Panc1 (cell line): Measurements from ENCODE around the gene CHCHD6. TPM values are rescaled to one million over a fixed set of nuclear protein-coding genes. Genes with fewer than 3 reads are reported as not detected.

Source experiments
- ATAC-seq: fragments of 200-7000 bp; cut with Tn5 transposase; 2 replicates; pipeline ENCODE4 v1.9.1; 2020; ENCODE audit warnings: mild to moderate bottlenecking, moderate library complexity
- BruUV-seq: library from RNA; stranded (reverse); fragments of 400-500 nt; replicated peaks from 2 replicates; lab custom pipeline; 2021; lab: Mats Ljungman, UMichigan
- CTCF ChIA-PET: fragments of 300-600 bp; sonication (Branson Sonifier 250); formaldehyde crosslinking; loops from one replicate; lab custom pipeline; 2022; ENCODE audit warnings: antibody characterized with exemption; lab: Charles Lee
- POLR2A ChIA-PET: fragments of 300-600 bp; sonication (Branson Sonifier 250); formaldehyde crosslinking; loops from one replicate; lab custom pipeline; 2022; ENCODE audit warnings: antibody characterized with exemption; lab: Charles Lee
- DNase-seq: peaks from one replicate; pipeline ENCODE4 v3.0.0-alpha.2; 2010; ENCODE audit warnings: low read depth, low spot score
- H3K27ac ChIP-seq: 2 replicates; pipeline ENCODE4 v1.5.1; 2011; ENCODE audit warnings: mild to moderate bottlenecking, low read length, inconsistent platforms
- H3K27me3 ChIP-seq: fragments of 200-500 bp; sonication (Bioruptor generic); 2 replicates; pipeline ENCODE4 v1.6.0; 2014; ENCODE audit warnings: low read length, inconsistent platforms; ENCODE audit not compliant: control insufficient read depth, insufficient read depth
- H3K36me3 ChIP-seq: fragments of 200-500 bp; sonication (Bioruptor generic); 2 replicates; pipeline ENCODE4 v1.5.1; 2014; ENCODE audit warnings: inconsistent platforms, mild to moderate bottlenecking, low read length, moderate library complexity; ENCODE audit not compliant: control insufficient read depth, insufficient read depth
- H3K4me1 ChIP-seq: 2 replicates; pipeline ENCODE4 v1.5.1; 2011; ENCODE audit warnings: inconsistent platforms, mild to moderate bottlenecking, low read length, moderate library complexity; ENCODE audit not compliant: control insufficient read depth, insufficient read depth
- H3K4me3 ChIP-seq, 2 experiments: 2 replicates each; pipeline ENCODE4 v1.5.1; 2011 to 2012; ENCODE audit warnings: low read depth in 2 of 2, low read length in 2 of 2, mild to moderate bottlenecking in 2 of 2, inconsistent platforms in 1 of 2, moderate library complexity in 1 of 2
- H3K9me3 ChIP-seq: fragments of 200-500 bp; sonication (Bioruptor generic); 2 replicates; pipeline ENCODE4 v1.5.1; 2014; ENCODE audit warnings: low read depth, mild to moderate bottlenecking, inconsistent platforms, low read length, moderate library complexity; ENCODE audit not compliant: control insufficient read depth, insufficient read depth
- POLR2AphosphoS5 ChIP-seq: IDR thresholded peaks from 2 replicates; pipeline ENCODE4 v1.6.1; 2012; ENCODE audit warnings: mild to moderate bottlenecking, low read depth, low read length, moderate library complexity
- REST ChIP-seq, 2 experiments: IDR thresholded peaks; 2 replicates each; pipeline ENCODE4 v1.6.1; 2011 to 2012; ENCODE audit warnings: low read depth in 2 of 2, control low read depth in 1 of 2, low read length in 1 of 2, mild to moderate bottlenecking in 1 of 2, moderate library complexity in 1 of 2; ENCODE audit not compliant: insufficient read depth in 1 of 2
- SIN3A ChIP-seq: IDR thresholded peaks from 2 replicates; pipeline ENCODE4 v1.6.1; 2012; ENCODE audit warnings: low read depth, mild to moderate bottlenecking, low read length, moderate library complexity, borderline replicate concordance; ENCODE audit not compliant: insufficient read depth
- TCF7L2 ChIP-seq: IDR thresholded peaks from 2 replicates; pipeline ENCODE4 v1.6.1; 2011; ENCODE audit warnings: mild to moderate bottlenecking, low read depth, low read length, inconsistent platforms
- in situ Hi-C: cut with HindIII; loops from 2 replicates; pipeline ENCODE4 v1.10.0; 2016; ENCODE audit warnings: low sequenced_read_pairs, low pct_unique_long_range_greater_than_20kb
- intact Hi-C: fragments of 100-400 bp; cut with micrococcal nuclease; formaldehyde crosslinking; loops from one replicate; pipeline ENCODE4 v1.10.0; 2022; ENCODE audit not compliant: unreplicated experiment
- total RNA-seq: library from RNA; stranded (reverse); gene quantifications from one replicate; pipeline ENCODE4 v1.2.1, GENCODE V29; 2021; ENCODE audit not compliant: unreplicated experiment
- TF ChIP-seq, protein P1 (sequence below): fragments of 450-650 bp; IDR thresholded peaks from 2 replicates; pipeline ENCODE4 v1.5.1; 2017; ENCODE audit warnings: mild to moderate bottlenecking

CHCHD6 gene
- total RNA-seq, 1 experiment from 2014 or later, result 31.5 TPM

DNA sequence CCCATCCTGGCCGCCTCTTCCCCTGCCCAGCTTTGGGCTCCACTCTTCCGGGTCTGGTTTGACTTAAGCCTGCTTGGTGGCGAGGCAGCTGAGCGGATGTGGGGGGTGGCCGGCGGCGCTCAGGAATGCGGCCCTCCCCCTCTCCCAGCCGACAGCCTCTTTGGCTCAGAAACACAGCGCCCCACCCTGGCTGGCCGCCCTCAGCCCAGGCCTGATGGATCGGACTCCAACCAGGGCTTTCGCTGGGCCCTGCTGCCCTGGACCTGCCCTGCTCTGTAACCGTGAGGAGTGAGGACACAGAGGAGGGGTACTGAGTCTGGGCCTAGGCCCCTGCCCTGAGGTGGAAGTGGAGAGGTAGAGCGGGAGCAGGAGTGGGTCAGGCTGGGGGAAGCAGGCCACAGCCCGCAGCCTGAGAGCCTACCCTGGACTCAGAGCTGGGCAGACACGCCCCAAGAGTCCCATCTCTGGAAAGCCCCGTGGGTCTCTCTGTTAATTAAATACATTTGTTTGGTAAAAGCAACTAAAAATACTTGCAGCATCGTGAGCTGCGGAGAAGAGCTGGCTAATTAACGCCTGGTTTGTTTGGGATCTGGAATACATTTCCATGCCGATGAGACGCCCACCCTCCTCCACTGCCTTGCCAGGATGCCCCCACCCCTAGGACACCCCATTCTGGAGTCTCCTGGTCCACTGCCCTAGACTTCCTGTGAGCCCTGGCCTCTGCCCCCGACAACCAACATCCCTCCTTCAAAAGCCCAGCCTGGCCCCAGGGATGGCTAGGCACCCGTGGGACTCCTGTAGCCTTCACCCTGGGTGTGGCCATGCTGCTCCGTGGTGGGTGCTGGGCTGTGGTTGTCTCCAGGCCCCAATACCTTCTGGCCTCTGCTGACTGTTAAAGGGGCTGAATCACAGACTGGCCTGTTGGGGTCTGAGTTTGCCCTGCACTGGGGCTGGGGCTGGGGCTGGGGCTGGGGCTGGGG lies 298.4 kb downstream of the CHCHD6 start:
- TF ChIP-seq TCF7L2, result no peak
- no peak for TF ChIP-seq POLR2AphosphoS5
- TF ChIP-seq, protein P1, sequence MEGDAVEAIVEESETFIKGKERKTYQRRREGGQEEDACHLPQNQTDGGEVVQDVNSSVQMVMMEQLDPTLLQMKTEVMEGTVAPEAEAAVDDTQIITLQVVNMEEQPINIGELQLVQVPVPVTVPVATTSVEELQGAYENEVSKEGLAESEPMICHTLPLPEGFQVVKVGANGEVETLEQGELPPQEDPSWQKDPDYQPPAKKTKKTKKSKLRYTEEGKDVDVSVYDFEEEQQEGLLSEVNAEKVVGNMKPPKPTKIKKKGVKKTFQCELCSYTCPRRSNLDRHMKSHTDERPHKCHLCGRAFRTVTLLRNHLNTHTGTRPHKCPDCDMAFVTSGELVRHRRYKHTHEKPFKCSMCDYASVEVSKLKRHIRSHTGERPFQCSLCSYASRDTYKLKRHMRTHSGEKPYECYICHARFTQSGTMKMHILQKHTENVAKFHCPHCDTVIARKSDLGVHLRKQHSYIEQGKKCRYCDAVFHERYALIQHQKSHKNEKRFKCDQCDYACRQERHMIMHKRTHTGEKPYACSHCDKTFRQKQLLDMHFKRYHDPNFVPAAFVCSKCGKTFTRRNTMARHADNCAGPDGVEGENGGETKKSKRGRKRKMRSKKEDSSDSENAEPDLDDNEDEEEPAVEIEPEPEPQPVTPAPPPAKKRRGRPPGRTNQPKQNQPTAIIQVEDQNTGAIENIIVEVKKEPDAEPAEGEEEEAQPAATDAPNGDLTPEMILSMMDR, result no peak; the same call in 1 of the 2 replicates
- no peak for TF ChIP-seq SIN3A
- ChIA-PET CTCF (no interaction called here), POLR2A (no interaction called here)
- intact Hi-C loops (no loop called here), in situ Hi-C loops (no loop called here)
- H3K9me3 ChIP-seq, result no peaks in the 10 kb centered on the region
- no TSS peak for BruUV-seq
- no peaks in the 10 kb centered on the region for H3K36me3 ChIP-seq
- peaks cover 17% of the 10 kb centered on the region for H3K4me1 ChIP-seq
- no peak overlapping the region for H3K4me3 ChIP-seq
- no peak overlapping the region for H3K27ac ChIP-seq
- no peaks in the 10 kb centered on the region for H3K27me3 ChIP-seq
- no peak for DNase-seq
- peak; percentile 23 for ATAC-seq

DNA sequence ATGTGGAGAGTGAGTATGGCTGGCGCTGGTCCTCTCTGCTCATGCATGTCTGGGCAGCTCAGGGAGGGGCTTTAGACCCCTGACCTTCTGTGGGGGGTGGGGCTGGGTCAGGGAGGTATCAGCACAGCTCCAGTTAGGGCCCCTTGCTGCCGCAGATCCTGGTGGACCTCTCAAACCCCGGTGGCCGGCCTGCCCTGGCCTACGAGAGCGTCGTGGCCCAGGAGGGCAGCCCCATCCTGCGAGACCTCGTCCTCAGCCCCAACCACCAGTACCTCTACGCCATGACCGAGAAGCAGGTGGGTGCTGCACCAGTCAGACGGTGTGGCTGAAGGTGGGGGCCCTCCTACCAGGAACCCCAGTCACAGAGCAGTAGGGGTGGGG lies 299.1 kb downstream of the CHCHD6 start:
- H3K4me3 ChIP-seq, result no peak overlapping the region
- intact Hi-C loops, result no loop called here
- ChIA-PET POLR2A (no interaction called here), CTCF (no interaction called here)
- H3K27ac ChIP-seq, result no peak overlapping the region
- H3K27me3 ChIP-seq, result no peaks in the 10 kb centered on the region
- TF ChIP-seq, protein P1, result no peak
- TF ChIP-seq TCF7L2 (no peak), REST (IDR thresholded peaks at IDR 0.05; ENCODE audit: insufficient read depth in 1 of 2, low read depth in 2 of 2, low read length in 1 of 2) (no peak), SIN3A (no peak), POLR2AphosphoS5 (no peak)
- DNase-seq (no peak), ATAC-seq (no peak)
- BruUV-seq, result no TSS peak
- H3K4me1 ChIP-seq, result peaks cover 17% of the 10 kb centered on the region
- in situ Hi-C loops, result no loop called here
- no peaks in the 10 kb centered on the region for H3K36me3 ChIP-seq
- H3K9me3 ChIP-seq, result no peaks in the 10 kb centered on the region
